H1 (cell line): Measurements from ENCODE around the gene SH2D5. TPM values are rescaled to one million over a fixed set of nuclear protein-coding genes. Genes with fewer than 3 reads are reported as not detected.

Source experiments
- ATF2 ChIP-seq: IDR thresholded peaks from 2 replicates; pipeline ENCODE4 v1.6.1; 2012; ENCODE audit warnings: low read length, inconsistent platforms
- CHD1 ChIP-seq: IDR thresholded peaks from 2 replicates; pipeline ENCODE4 v1.6.1; 2012; ENCODE audit warnings: low read depth, low read length, improper control_type of control experiment
- CHD7 ChIP-seq: fragments of 300-600 bp; sonication (generic); IDR thresholded peaks from 2 replicates; pipeline ENCODE4 v1.7.1; 2012; ENCODE audit warnings: low read length, moderate library complexity, mild to moderate bottlenecking, inconsistent platforms; ENCODE audit not compliant: insufficient replicate concordance
- HDAC6 ChIP-seq: IDR thresholded peaks from one replicate; pipeline ENCODE4 v1.7.1; 2012; ENCODE audit warnings: low read depth, mild to moderate bottlenecking, inconsistent platforms, low read length, moderate library complexity
- MAFK ChIP-seq: IDR thresholded peaks from 2 replicates; pipeline ENCODE4 v1.6.1; 2012; ENCODE audit warnings: low read depth, mild to moderate bottlenecking, improper control_type of control experiment, low read length
- TBP ChIP-seq: IDR thresholded peaks from 2 replicates; pipeline ENCODE4 v1.6.1; 2011; ENCODE audit warnings: low read depth, low read length, improper control_type of control experiment
- YY1 ChIP-seq: IDR thresholded peaks from 2 replicates; pipeline ENCODE4 v1.6.1; 2011; ENCODE audit warnings: low read depth, mild to moderate bottlenecking, low read length
- polyA plus RNA-seq, 7 experiments: library from polyadenylated mRNA; depleted of rRNA in 3 of 7; stranded (reverse) in 5 of 7; unstranded in 2 of 7; fragments of >200 nt in 5 of 7; fragments of 200-250 nt in 2 of 7; gene quantifications; 1 replicate in 5 of 7; 2 replicates in 1 of 7; 4 replicates in 1 of 7; pipeline versions ENCODE4 v1.2.1 to v1.2.3, GENCODE V29; 2011 to 2013; ENCODE audit warnings: missing spikeins in 2 of 7, mixed read lengths in 2 of 7
- total RNA-seq: library from RNA; stranded (reverse); fragmentation: NEBNext Ultra II Directional; extraction: Animal tissue kit (Norgen Biotek cat#: 25700); gene quantifications from 2 replicates; pipeline ENCODE4 v1.2.1, GENCODE V29; 2021

The SH2D5 gene
- total and polyA plus RNA-seq, 2 of the 8 experiments (the other 6 are each of a cell fraction or from before 2014, with no cell fraction given), result 13.2 to 18.4 TPM

GRCh38 chr1:20670936-20671335 is 61.6 kb downstream of the SH2D5 start (continued):
- TF ChIP-seq HDAC6, result no peak
- TF ChIP-seq MAFK, result no peak
- TF ChIP-seq CHD1, result no peak
- TF ChIP-seq ATF2, result no peak
- TF ChIP-seq CHD7, result no peak
- no peak for TF ChIP-seq YY1
- no peak for TF ChIP-seq TBP
